ENCODE measurements around the gene DCTN1. TPM values are rescaled to one million over a fixed set of nuclear protein-coding genes. Genes with fewer than 3 reads are reported as not detected.

DCTN1 gene
- polyA plus RNA-seq, 4 donors = 112 to 156 (median 146) TPM

GRCh38 chr2:74414881-74415761 lies 35.0 kb upstream of the DCTN1 start:
- peak in 1 of 4 donors; percentile 37 for DNase-seq (ENCODE audit: low read depth in 4 of 4, low spot score in 3 of 4)

- no peak for DNase-seq (ENCODE audit: low read depth in 4 of 4, low spot score in 3 of 4)
Measured at GRCh38 chr2:74414441-74414840, 34.3 kb upstream of the DCTN1 start.

DNA sequence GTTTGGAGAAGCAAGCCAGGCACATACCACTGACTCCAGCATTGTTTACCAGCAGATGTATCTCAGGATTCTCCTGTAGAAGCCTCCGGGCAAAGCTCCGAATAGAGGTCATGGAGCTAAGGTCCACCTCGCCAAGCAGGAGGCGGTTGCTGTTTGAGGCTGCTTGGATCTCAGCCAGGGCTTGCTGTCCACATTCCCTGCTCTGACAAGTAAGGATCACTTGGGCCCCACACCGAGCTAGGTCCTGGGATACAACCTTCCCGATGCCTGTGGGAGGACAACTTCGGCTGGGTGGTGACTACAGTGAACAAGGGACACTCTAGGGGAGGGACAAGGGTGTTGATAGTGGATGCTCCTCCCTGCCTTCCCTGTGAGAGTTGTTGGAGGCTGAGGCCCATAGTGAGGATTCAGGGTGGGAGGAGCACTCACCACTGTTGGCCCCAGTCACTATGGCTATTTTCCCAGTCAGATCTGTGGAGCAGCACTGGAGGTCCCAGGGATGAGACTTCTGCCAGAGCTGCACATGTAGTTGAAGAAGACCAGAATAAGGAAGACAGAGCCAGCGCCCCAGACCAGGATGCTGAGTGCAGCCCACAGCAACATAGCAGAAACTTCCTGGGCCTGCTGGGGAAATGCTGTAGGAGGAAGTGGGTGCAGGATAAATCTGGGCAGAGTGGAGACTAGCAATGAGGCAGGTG lies 33.0 kb upstream of the DCTN1 start:
- DNase-seq (ENCODE audit: low read depth in 4 of 4, low spot score in 3 of 4) = no peak

DNA sequence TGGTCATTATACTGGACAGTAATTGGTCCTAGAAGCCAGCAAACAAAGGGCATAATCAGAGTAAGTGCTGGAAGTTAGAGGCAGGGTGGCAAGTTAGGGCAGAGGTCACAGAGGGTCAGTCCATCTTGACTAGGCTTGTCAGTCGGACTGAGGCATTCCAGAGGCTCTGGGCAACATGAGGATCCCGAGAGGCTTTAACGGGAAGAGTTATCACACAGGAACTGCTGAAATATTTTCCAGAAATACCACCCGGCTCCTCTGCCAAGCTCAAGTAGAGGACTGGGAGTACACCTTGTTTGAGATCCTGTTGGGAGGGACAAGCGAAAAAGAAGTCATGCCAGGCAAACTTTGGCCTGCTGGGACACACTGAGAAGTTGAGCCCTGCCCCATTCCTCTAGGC lies 27.6 kb upstream of the DCTN1 start:
- DNase-seq (ENCODE audit: low read depth in 4 of 4, low spot score in 3 of 4) = no peak

GRCh38 chr2:74406035-74406434 lies 25.9 kb upstream of the DCTN1 start:
- no peak for DNase-seq (ENCODE audit: low read depth in 4 of 4, low spot score in 3 of 4)

- no peak for DNase-seq (ENCODE audit: low read depth in 4 of 4, low spot score in 3 of 4)
Measured at GRCh38 chr2:74401891-74402290, 21.8 kb upstream of the DCTN1 start.

DNA sequence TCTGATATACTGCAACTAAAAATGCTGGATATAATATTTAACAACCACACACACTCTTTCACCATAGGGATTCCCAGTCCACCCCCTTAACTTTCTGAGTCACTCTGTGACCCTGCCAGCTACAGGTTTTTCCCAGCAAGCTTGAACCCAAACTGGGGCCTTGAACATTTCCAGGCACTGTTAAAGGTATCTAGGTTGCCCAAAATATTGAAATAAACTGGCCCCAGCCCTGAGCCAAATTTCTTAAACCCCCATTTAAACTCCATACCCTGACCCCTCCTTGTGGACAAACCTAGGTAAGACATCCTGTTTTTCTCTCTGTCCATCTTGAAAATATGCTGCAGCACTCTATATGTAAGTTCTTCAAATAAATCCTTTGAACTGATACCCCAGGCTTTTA lies 19.7 kb upstream of the DCTN1 start:
- no peak for DNase-seq (ENCODE audit: low read depth in 4 of 4, low spot score in 3 of 4)

GRCh38 chr2:74396149-74396548 lies 16.0 kb upstream of the DCTN1 start:
- no peak for DNase-seq (ENCODE audit: low read depth in 4 of 4, low spot score in 3 of 4)

GRCh38 chr2:74393525-74393924 lies 13.4 kb upstream of the DCTN1 start:
- DNase-seq (ENCODE audit: low read depth in 4 of 4, low spot score in 3 of 4) = no peak

GRCh38 chr2:74392449-74392743 lies 12.3 kb upstream of the DCTN1 start:
- DNase-seq (ENCODE audit: low read depth in 4 of 4, low spot score in 3 of 4) = no peak

DNA sequence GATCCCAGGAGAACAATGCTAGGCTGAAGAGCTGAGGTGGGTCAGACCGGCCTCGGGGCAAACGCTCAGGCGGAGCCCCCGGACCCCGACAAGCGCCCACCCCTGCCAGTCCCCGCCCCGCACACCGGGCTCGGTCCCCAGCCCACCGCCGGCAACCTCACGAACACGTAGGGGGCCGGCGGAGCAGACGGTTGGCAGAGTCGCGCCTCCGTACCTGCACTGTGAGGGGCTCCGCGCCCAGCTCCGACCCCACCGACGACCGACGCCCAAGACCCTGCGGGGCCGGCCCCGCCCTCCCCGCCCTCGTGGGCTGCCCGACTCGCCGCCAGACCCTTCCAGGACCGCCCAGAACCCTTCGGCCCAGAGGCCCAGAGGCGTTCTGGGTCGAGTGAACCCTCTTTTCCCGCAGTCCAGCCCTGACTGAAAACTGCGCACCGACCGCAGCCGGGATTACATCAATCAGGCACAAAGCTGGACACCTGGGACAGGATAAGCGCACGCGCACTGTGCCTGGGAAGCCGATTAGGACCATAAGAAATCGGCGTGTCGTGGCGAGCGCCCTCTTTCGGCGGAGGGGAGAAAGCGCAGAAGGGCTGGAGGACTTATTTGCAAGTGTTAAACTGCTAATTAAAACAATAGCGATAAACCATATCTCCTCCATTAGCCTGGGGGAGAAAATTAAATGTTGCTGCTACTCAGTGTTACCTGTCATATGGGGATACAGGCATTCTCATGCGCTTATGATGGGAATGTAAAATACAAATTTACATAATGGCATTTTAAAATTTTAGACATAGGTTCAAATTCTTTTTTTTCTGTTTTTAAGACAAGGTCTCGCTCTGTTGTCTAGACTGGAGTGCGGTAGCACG lies 11.7 kb upstream of the DCTN1 start:
- peak; percentile 87 to 88 (median 87) for DNase-seq (ENCODE audit: low read depth in 4 of 4, low spot score in 3 of 4)

- DNase-seq (ENCODE audit: low read depth in 4 of 4, low spot score in 3 of 4) = peak in 1 of 4 donors; percentile 19
Measured at GRCh38 chr2:74391209-74391579, 11.1 kb upstream of the DCTN1 start.

GRCh38 chr2:74390606-74391005 lies 10.5 kb upstream of the DCTN1 start:
- DNase-seq (ENCODE audit: low read depth in 4 of 4, low spot score in 3 of 4) = peak in 1 of 4 donors; percentile 17

DNA sequence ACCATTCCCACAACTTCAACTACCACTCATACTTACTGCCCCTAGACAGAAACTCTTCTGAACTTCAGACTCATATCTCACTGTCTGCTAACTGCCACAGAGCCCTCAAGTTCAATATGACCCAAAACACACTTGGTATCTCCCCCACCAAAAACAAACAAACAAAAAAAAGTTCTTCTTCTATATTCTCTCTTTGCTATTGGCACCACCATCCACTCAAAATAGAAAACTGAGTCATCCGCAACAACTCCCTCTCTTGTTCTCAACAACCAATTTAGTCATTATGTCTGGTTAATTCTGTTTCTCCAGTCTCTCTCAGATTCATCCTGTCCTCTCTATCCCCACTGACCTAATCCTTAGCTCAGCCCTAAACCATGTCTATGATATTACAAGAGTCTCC lies 7.2 kb upstream of the DCTN1 start:
- no peak for DNase-seq (ENCODE audit: low read depth in 4 of 4, low spot score in 3 of 4)

DNA sequence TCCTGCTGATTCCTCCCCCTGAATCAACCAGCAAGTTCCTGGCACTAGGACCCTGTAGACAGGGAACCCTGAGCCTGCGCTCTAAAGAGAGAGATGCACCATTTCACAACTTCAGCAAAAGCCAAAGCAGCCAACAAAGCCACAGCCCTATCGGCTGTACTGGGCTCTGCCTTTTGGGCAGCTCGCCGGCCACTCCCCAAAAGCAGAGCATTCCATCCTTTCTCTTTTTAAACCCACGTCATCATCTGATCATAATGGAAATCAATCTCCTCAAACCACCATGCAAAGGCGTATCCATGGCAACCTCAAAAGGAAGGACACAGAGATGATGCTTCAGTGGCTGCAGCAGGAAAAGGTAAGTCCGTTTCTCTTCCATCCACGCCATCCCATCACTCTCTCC lies 5.3 kb upstream of the DCTN1 start:
- no peak for DNase-seq (ENCODE audit: low read depth in 4 of 4, low spot score in 3 of 4)

GRCh38 chr2:74384051-74384450 lies 3.9 kb upstream of the DCTN1 start:
- no peak for DNase-seq (ENCODE audit: low read depth in 4 of 4, low spot score in 3 of 4)

DNA sequence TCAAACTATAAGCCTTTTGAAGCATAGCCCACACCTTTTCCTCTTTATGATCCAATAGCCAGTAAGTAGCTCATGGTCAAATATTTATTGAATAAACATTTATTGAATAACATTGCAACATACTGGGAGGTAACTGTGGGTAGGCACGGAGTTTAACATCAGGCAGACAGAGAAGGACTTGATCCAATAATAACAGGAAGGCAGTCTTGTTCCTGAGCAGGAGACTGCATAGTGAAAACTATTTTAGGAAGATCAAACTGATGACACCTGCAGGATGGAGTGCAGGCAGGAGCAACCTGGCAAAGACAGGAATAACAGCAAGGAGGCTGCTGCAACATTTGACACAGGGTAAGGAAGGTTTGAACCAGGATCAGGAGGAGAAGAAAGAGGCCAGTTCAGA lies 3.1 kb upstream of the DCTN1 start:
- no peak for DNase-seq (ENCODE audit: low read depth in 4 of 4, low spot score in 3 of 4)

DNA sequence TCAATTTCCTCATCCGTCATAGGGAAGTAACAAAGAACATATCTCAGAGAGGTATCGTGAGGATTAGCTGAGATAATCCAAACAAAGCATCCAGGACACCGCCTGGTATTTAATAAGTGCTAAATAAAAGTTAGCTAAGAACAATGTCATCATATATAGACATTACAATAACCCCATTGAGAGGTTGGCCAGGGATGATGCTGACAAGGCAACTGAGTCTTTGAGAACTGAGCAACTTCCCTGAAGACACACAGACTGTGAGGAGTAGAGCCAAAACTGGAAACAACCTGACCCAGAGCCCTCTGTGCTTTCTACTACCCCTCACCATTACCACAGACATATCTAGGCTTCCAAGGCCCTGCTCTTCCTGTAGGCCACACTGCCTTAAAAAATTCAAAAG lies 1.6 kb upstream of the DCTN1 start:
- no peak for DNase-seq (ENCODE audit: low read depth in 4 of 4, low spot score in 3 of 4)

- DNase-seq (ENCODE audit: low read depth in 4 of 4, low spot score in 3 of 4) = no peak
Measured at GRCh38 chr2:74378007-74378406, 2.1 kb downstream of the DCTN1 start.

DNA sequence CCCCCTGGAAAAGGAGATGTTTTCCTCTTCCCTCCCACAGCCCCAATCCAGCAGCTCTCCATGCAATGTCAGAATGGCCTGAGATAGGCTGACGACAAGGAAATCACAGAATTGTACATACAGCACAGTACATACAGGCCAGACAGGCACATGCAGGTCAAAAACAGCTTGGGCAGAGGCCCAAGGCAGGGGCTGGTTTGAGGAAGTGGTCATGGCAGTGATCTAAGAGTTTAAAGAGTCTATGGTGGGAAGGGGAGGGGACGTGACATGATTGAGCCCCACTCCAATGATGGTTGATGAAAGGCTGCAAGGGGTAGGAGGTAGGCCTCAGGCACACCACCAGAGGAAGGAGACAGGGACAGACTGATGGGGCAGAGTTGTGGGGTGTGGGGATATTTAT lies 4.3 kb downstream of the DCTN1 start:
- no peak for DNase-seq (ENCODE audit: low read depth in 4 of 4, low spot score in 3 of 4)

DNA sequence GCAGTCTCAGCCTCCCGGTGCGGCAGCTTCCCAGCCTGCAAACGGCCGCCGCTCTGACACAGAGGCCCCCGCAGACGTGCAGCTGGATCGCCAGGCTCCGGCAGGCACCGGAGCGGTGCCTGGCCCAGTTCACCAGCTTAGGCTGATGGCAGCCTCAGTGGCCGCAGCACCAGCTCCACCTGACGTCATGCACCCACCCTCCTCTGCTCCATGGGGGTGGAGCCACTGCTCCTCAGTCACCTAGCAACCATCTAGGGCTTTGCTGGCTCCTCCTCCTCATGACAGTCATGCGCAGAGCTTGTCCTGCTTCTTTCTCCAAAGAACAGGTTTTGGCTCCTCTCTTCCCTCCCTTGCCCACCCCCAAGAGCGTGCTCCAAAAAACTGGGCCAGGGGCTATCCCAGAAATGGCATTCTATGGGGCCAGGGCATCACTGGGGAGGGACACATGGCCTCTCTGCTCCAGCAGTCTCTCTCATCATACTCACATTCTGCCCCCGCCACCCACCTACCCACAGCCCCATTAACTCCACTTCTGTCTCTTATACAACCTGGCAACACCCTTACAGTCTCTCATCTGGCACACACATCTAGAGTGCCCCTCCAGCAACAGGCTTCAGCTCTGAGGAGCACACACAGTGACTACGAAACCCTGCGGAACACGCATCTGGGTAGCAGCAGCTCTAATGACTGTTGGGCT lies 5.5 kb downstream of the DCTN1 start:
- peak in 3 of 4 donors; percentile 57 to 71 (median 67) for DNase-seq (ENCODE audit: low read depth in 4 of 4, low spot score in 3 of 4)
